Hepatocyte (in vitro differentiated cells): Measurements from ENCODE around the gene LY6G5C. TPM values are rescaled to one million over a fixed set of nuclear protein-coding genes. Genes with fewer than 3 reads are reported as not detected.

Experiments
- DNase-seq: peaks from one replicate; pipeline ENCODE4 v3.0.0-alpha.2; 2016; ENCODE audit warnings: low spot score
- H2AFZ ChIP-seq: fragments of 200-600 bp; sonication (generic); 2 replicates; pipeline ENCODE4 v1.6.0; 2016; ENCODE audit warnings: antibody characterized with exemption, mild to moderate bottlenecking
- H3K27ac ChIP-seq: fragments of 200-600 bp; sonication (generic); 2 replicates; pipeline ENCODE4 v1.5.1; 2016; ENCODE audit warnings: mild to moderate bottlenecking
- H3K27me3 ChIP-seq: fragments of 200-600 bp; sonication (generic); 2 replicates; pipeline ENCODE4 v1.6.1; 2016
- H3K36me3 ChIP-seq: fragments of 200-600 bp; sonication (generic); replicated peaks from 2 replicates; pipeline ENCODE4 v1.5.1; 2016; ENCODE audit warnings: low read depth; ENCODE audit not compliant: insufficient read depth
- H3K4me1 ChIP-seq: fragments of 200-600 bp; sonication (generic); 2 replicates; pipeline ENCODE4 v1.5.1; 2016; ENCODE audit warnings: mild to moderate bottlenecking, moderate library complexity; ENCODE audit not compliant: insufficient read depth
- H3K4me2 ChIP-seq: fragments of 200-600 bp; sonication (generic); 2 replicates; pipeline ENCODE4 v1.6.0; 2016
- H3K4me3 ChIP-seq: fragments of 200-600 bp; sonication (generic); 2 replicates; pipeline ENCODE4 v1.5.1; 2016; ENCODE audit warnings: mild to moderate bottlenecking
- H3K79me2 ChIP-seq: fragments of 200-600 bp; sonication (generic); 2 replicates; pipeline ENCODE4 v1.6.0; 2017; ENCODE audit warnings: mild to moderate bottlenecking
- H3K9me2 ChIP-seq: fragments of 200-600 bp; sonication (generic); replicated peaks from 2 replicates; pipeline ENCODE4 v1.6.0; 2017; ENCODE audit warnings: mild to moderate bottlenecking; ENCODE audit not compliant: insufficient read depth
- H3K9me3 ChIP-seq: fragments of 200-600 bp; sonication (generic); 2 replicates; pipeline ENCODE4 v1.5.1; 2016; ENCODE audit warnings: low read depth, mild to moderate bottlenecking
- H4K20me1 ChIP-seq: fragments of 200-600 bp; sonication (generic); 2 replicates; pipeline ENCODE4 v1.6.0; 2016; ENCODE audit warnings: mild to moderate bottlenecking; ENCODE audit not compliant: insufficient read depth, poor library complexity, severe bottlenecking
- EZH2 ChIP-seq: fragments of 200-600 bp; sonication (generic); IDR thresholded peaks from 2 replicates; pipeline ENCODE4 v1.6.1; 2016; ENCODE audit warnings: antibody characterized with exemption, mild to moderate bottlenecking, borderline replicate concordance
- EZH2phosphoT487 ChIP-seq: fragments of 200-600 bp; sonication (generic); IDR thresholded peaks from one replicate; pipeline ENCODE4 v1.6.1; 2018; ENCODE audit warnings: antibody characterized with exemption, mild to moderate bottlenecking, low read depth, moderate library complexity; ENCODE audit not compliant: unreplicated experiment, severe bottlenecking
- WGBS: methylation state at CpG from one replicate; pipeline ENCODE4 v1.1.6; 2016; ENCODE audit warnings: low lambda C conversion rate; ENCODE audit errors: missing lambda C conversion rate; 5-methylcytosine and 5-hydroxymethylcytosine counted together
- polyA plus RNA-seq: library from polyadenylated mRNA; unstranded; fragments of >200 nt; fragmentation: Nextera tagmentation; extraction: Ambion mirVana; gene quantifications from 2 replicates; pipeline ENCODE4 v1.2.1, GENCODE V29; 2016
- total RNA-seq: library from RNA; depleted of rRNA; stranded (reverse); fragments of >200 nt; gene quantifications from 2 replicates; pipeline ENCODE4 v1.2.3, GENCODE V29; 2014
- TF ChIP-seq, protein P1 (sequence below): fragments of 200-600 bp; sonication (generic); IDR thresholded peaks from 2 replicates; pipeline ENCODE4 v1.5.1; 2016; ENCODE audit warnings: antibody characterized with exemption, mild to moderate bottlenecking; ENCODE audit not compliant: poor library complexity

The LY6G5C gene
- total and polyA plus RNA-seq, 2 experiments from 2014 or later = 0.63 TPM; not detected in 1

DNA sequence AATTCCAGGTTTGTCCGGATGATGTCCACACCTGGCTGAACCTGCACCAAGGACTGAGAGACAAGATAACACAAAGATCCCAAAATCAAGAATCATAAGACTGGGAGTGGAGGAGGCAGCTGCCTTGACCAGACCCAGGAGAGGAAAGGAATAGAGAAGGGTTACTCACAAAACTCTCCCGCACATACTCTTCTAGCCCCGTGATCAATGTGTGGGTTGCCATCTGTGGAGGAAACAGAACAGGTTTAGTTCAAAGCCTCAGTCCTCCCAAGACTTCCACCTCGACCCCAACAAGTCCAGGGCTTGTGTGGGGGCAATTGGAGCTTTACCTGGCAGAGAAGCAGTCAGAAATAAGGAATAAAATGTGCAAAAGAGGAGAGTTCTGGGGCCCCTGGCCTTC is 39.5 kb downstream of the LY6G5C start:
- Histone ChIP-seq H3K36me3 (no peaks in the 10 kb centered on the region), H3K4me2 (no peak overlapping the region), H3K4me3 (no peak overlapping the region), H3K79me2 (peaks cover 2% of the 10 kb centered on the region), H3K4me1 (no peaks in the 10 kb centered on the region), H3K9me2 (no peaks in the 10 kb centered on the region), H3K27me3 (no peaks in the 10 kb centered on the region), H4K20me1 (no peaks in the 10 kb centered on the region), H2AFZ (no peak overlapping the region), H3K27ac (no peak overlapping the region), H3K9me3 (no peaks in the 10 kb centered on the region)
- TF ChIP-seq EZH2 (no peak), EZH2phosphoT487 (no peak)
- TF ChIP-seq, protein P1, sequence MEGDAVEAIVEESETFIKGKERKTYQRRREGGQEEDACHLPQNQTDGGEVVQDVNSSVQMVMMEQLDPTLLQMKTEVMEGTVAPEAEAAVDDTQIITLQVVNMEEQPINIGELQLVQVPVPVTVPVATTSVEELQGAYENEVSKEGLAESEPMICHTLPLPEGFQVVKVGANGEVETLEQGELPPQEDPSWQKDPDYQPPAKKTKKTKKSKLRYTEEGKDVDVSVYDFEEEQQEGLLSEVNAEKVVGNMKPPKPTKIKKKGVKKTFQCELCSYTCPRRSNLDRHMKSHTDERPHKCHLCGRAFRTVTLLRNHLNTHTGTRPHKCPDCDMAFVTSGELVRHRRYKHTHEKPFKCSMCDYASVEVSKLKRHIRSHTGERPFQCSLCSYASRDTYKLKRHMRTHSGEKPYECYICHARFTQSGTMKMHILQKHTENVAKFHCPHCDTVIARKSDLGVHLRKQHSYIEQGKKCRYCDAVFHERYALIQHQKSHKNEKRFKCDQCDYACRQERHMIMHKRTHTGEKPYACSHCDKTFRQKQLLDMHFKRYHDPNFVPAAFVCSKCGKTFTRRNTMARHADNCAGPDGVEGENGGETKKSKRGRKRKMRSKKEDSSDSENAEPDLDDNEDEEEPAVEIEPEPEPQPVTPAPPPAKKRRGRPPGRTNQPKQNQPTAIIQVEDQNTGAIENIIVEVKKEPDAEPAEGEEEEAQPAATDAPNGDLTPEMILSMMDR = no peak
- WGBS = 96% methylated on average over 4 of the region's 4 CpGs
- DNase-seq = no peak

DNA sequence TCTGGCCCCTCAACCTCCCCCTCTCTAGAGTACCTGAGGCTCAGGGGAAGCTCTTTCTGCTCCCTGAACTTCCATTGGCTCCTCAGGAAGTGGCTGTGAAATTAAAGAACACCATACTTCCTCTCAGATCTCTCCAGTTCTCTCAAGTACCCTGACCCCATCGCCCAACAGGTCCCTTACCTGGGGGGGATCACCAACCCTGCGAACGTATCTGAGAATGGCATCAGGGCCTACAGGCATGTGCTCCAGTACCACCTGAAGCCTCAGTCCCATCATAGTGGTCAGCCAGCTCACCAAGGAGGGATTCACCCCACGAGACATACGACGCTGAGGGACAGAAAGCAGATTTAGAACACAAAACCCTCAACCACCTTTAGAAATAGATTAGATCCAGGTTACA is 40.3 kb downstream of the LY6G5C start:
- 96% methylated on average over 6 of the region's 6 CpGs for WGBS
- Histone ChIP-seq H3K4me3 (no peak overlapping the region), H3K4me2 (no peak overlapping the region), H3K79me2 (no peaks in the 10 kb centered on the region), H3K36me3 (no peaks in the 10 kb centered on the region), H2AFZ (no peak overlapping the region), H4K20me1 (no peaks in the 10 kb centered on the region), H3K27me3 (no peaks in the 10 kb centered on the region), H3K9me2 (no peaks in the 10 kb centered on the region), H3K9me3 (no peaks in the 10 kb centered on the region), H3K27ac (no peak overlapping the region), H3K4me1 (no peaks in the 10 kb centered on the region)
- TF ChIP-seq EZH2 = no peak
- TF ChIP-seq, protein P1 = no peak
- TF ChIP-seq EZH2phosphoT487 = no peak
- DNase-seq = no peak

DNA sequence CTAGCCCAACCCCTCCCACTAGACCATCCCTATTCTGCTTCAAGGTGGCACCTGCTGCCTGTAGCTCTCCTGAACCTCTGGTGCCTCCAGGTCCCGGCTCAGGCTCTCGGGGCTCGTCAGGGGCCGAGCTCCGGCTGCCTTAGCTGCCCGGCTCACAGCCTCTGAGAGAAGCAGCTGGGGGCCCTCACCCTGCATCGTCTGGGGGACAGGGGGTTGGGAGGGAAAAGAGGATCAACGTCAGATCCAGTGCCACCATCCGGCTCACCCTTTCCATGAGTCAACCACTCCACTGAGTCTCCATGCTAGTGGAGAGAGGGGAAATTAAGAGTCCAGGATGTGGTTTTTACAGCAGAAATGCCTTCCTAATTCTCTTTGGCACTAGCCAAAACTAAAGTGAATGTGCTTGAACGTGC is 41.4 kb downstream of the LY6G5C start:
- Histone ChIP-seq H3K36me3 (no peaks in the 10 kb centered on the region), H3K9me3 (no peaks in the 10 kb centered on the region), H3K4me2 (no peak overlapping the region), H4K20me1 (peaks cover 3% of the 10 kb centered on the region), H3K27ac (no peak overlapping the region), H3K9me2 (no peaks in the 10 kb centered on the region), H3K79me2 (no peaks in the 10 kb centered on the region), H3K4me3 (no peak overlapping the region), H3K27me3 (no peaks in the 10 kb centered on the region), H3K4me1 (no peaks in the 10 kb centered on the region), H2AFZ (no peak overlapping the region)
- no peak for DNase-seq
- WGBS = 91% methylated on average over 10 of the region's 10 CpGs
- no peak for TF ChIP-seq EZH2
- TF ChIP-seq EZH2phosphoT487 = no peak
- TF ChIP-seq, protein P1 = no peak

DNA sequence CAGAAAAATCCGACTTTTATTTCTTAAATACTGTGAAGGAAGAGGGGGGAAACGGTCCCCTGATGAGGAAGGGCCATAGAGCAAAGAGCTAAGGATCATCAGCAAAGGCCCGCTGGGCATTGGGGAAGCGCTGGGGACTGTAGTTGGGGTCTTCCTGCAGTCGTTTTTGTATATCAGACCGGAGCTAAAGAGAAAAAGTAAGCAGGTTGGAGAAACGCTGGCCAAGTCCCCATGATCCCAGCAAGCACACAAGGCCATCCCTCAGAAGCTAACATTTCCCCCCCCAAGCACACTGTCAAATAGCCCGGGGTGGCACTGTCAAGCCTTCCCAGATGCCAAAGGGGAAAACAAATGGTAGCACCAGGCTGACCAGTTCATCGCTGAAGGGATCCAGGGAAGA is 41.8 kb downstream of the LY6G5C start:
- Histone ChIP-seq H3K4me3 (no peak overlapping the region), H4K20me1 (peaks cover 3% of the 10 kb centered on the region), H3K9me3 (no peaks in the 10 kb centered on the region), H2AFZ (no peak overlapping the region), H3K4me1 (no peaks in the 10 kb centered on the region), H3K4me2 (no peak overlapping the region), H3K9me2 (no peaks in the 10 kb centered on the region), H3K27me3 (no peaks in the 10 kb centered on the region), H3K27ac (no peak overlapping the region), H3K36me3 (no peaks in the 10 kb centered on the region), H3K79me2 (no peaks in the 10 kb centered on the region)
- WGBS = 96% methylated on average over 9 of the region's 9 CpGs
- no peak for TF ChIP-seq EZH2
- TF ChIP-seq EZH2phosphoT487 = no peak
- TF ChIP-seq, protein P1 = no peak
- DNase-seq = no peak
